Dendritic cell treated with granulocyte-macrophage colony-stimulating factor and Interleukin-4, amounts not matched to agents 40 ng/mL and 50 ng/mL, for 4 days (primary cell): ENCODE measurements around the gene MAP3K5.
A peak's percentile ranks its signal among the peaks of the same experiment; 100 is the strongest.

Source experiments
- H3K27ac Mint-ChIP-seq: one replicate; pipeline ENCODE4 v1.8.0; 2022; ENCODE audit warnings: mild to moderate bottlenecking, mixed read lengths
- H3K27me3 Mint-ChIP-seq: one replicate; pipeline ENCODE4 v1.8.0; 2022; ENCODE audit warnings: mild to moderate bottlenecking, mixed read lengths
- H3K36me3 Mint-ChIP-seq: one replicate; pipeline ENCODE4 v1.8.0; 2022; ENCODE audit warnings: low read depth, mixed read lengths
- H3K4me1 Mint-ChIP-seq: one replicate; pipeline ENCODE4 v1.8.0; 2022; ENCODE audit warnings: low read depth, mixed read lengths
- H3K4me3 Mint-ChIP-seq: one replicate; pipeline ENCODE4 v1.8.0; 2022; ENCODE audit warnings: mild to moderate bottlenecking, moderate library complexity, mixed read lengths
- H3K9me3 Mint-ChIP-seq: one replicate; pipeline ENCODE4 v1.8.0; 2022; ENCODE audit warnings: mixed read lengths
- intact Hi-C: fragments of 100-400 bp; cut with micrococcal nuclease; formaldehyde crosslinking; loops from one replicate; pipeline ENCODE4 v1.15.0; 2022

Gene MAP3K5

GRCh38 chr6:136787726-136788068 lies 4.6 kb downstream of the MAP3K5 start:
- Mint-ChIP-seq H3K9me3 (no peaks in the 10 kb centered on the region), H3K36me3 (peaks cover 54% of the 10 kb centered on the region), H3K27me3 (no peaks in the 10 kb centered on the region), H3K4me1 (peaks cover 67% of the 10 kb centered on the region), H3K27ac (peak overlapping the region; percentile 50), H3K4me3 (no peak overlapping the region)
- intact Hi-C loops, result loop anchor here (5.0 kb wide), 2 partner anchors 35 to 70 kb away; no protein-coding TSS in a partner anchor

- Mint-ChIP-seq H3K27ac (peak overlapping the region; percentile 30), H3K36me3 (peaks cover 45% of the 10 kb centered on the region), H3K4me1 (peaks cover 74% of the 10 kb centered on the region), H3K27me3 (no peaks in the 10 kb centered on the region), H3K9me3 (no peaks in the 10 kb centered on the region), H3K4me3 (no peak overlapping the region)
- intact Hi-C loops, result loop anchor here (5.0 kb wide), 2 partner anchors 34 to 69 kb away; no protein-coding TSS in a partner anchor
These were observed 5.6 kb downstream of the MAP3K5 start for GRCh38 chr6:136786658-136787057.

GRCh38 chr6:136784910-136785746 lies 7.1 kb downstream of the MAP3K5 start:
- peaks cover 38% of the 10 kb centered on the region for H3K36me3 Mint-ChIP-seq
- intact Hi-C loops, result loop anchor here (5.0 kb wide), 2 partner anchors 33 to 68 kb away; no protein-coding TSS in a partner anchor
- peaks cover 74% of the 10 kb centered on the region for H3K4me1 Mint-ChIP-seq
- H3K9me3 Mint-ChIP-seq, result no peaks in the 10 kb centered on the region
- H3K27me3 Mint-ChIP-seq, result no peaks in the 10 kb centered on the region
- peak overlapping the region; percentile 85 for H3K27ac Mint-ChIP-seq
- H3K4me3 Mint-ChIP-seq, result peak overlapping the region; percentile 85

- intact Hi-C loops, result no loop called here
- H3K36me3 Mint-ChIP-seq, result peaks cover 38% of the 10 kb centered on the region
- peak overlapping the region; percentile 85 for H3K27ac Mint-ChIP-seq
- peak overlapping the region; percentile 85 for H3K4me3 Mint-ChIP-seq
- no peaks in the 10 kb centered on the region for H3K9me3 Mint-ChIP-seq
- H3K4me1 Mint-ChIP-seq, result peaks cover 66% of the 10 kb centered on the region
- no peaks in the 10 kb centered on the region for H3K27me3 Mint-ChIP-seq
These were observed 8.0 kb downstream of the MAP3K5 start for GRCh38 chr6:136784271-136784664.

- Mint-ChIP-seq H3K4me1 (peaks cover 61% of the 10 kb centered on the region), H3K9me3 (no peaks in the 10 kb centered on the region), H3K4me3 (peak overlapping the region; percentile 85), H3K27me3 (no peaks in the 10 kb centered on the region), H3K36me3 (peaks cover 35% of the 10 kb centered on the region), H3K27ac (peak overlapping the region; percentile 85)
- intact Hi-C loops, result no loop called here
These were observed 8.6 kb downstream of the MAP3K5 start for GRCh38 chr6:136783495-136784270.

GRCh38 chr6:136783021-136783420 lies 9.3 kb downstream of the MAP3K5 start:
- Mint-ChIP-seq H3K27me3 (no peaks in the 10 kb centered on the region), H3K4me1 (peaks cover 55% of the 10 kb centered on the region), H3K9me3 (no peaks in the 10 kb centered on the region), H3K27ac (peak overlapping the region; percentile 85), H3K36me3 (peaks cover 29% of the 10 kb centered on the region), H3K4me3 (no peak overlapping the region)
- intact Hi-C loops, result no loop called here

GRCh38 chr6:136782021-136782770 lies 10.1 kb downstream of the MAP3K5 start:
- Mint-ChIP-seq H3K27me3 (no peaks in the 10 kb centered on the region), H3K4me1 (peaks cover 47% of the 10 kb centered on the region), H3K9me3 (no peaks in the 10 kb centered on the region), H3K27ac (peak overlapping the region; percentile 85), H3K4me3 (no peak overlapping the region), H3K36me3 (peaks cover 27% of the 10 kb centered on the region)
- intact Hi-C loops, result no loop called here

GRCh38 chr6:136780972-136781371 lies 11.3 kb downstream of the MAP3K5 start:
- Mint-ChIP-seq H3K4me3 (no peak overlapping the region), H3K27ac (no peak overlapping the region), H3K9me3 (no peaks in the 10 kb centered on the region), H3K36me3 (peaks cover 27% of the 10 kb centered on the region), H3K4me1 (peaks cover 41% of the 10 kb centered on the region), H3K27me3 (no peaks in the 10 kb centered on the region)
- intact Hi-C loops, result no loop called here

- Mint-ChIP-seq H3K4me3 (no peak overlapping the region), H3K27me3 (no peaks in the 10 kb centered on the region), H3K9me3 (no peaks in the 10 kb centered on the region), H3K4me1 (peaks cover 37% of the 10 kb centered on the region), H3K27ac (no peak overlapping the region), H3K36me3 (peaks cover 15% of the 10 kb centered on the region)
- intact Hi-C loops, result no loop called here
These were observed 12.6 kb downstream of the MAP3K5 start for GRCh38 chr6:136779682-136780081.

- Mint-ChIP-seq H3K27me3 (no peaks in the 10 kb centered on the region), H3K4me1 (peaks cover 37% of the 10 kb centered on the region), H3K36me3 (peaks cover 12% of the 10 kb centered on the region), H3K27ac (no peak overlapping the region), H3K4me3 (no peak overlapping the region), H3K9me3 (no peaks in the 10 kb centered on the region)
- intact Hi-C loops, result no loop called here
These were observed 14.6 kb downstream of the MAP3K5 start for GRCh38 chr6:136777651-136778050.

- no peak overlapping the region for H3K27ac Mint-ChIP-seq
- no peak overlapping the region for H3K4me3 Mint-ChIP-seq
- peaks cover 48% of the 10 kb centered on the region for H3K4me1 Mint-ChIP-seq
- no peaks in the 10 kb centered on the region for H3K27me3 Mint-ChIP-seq
- H3K9me3 Mint-ChIP-seq, result no peaks in the 10 kb centered on the region
- peaks cover 12% of the 10 kb centered on the region for H3K36me3 Mint-ChIP-seq
- intact Hi-C loops, result no loop called here
These were observed 16.7 kb downstream of the MAP3K5 start for GRCh38 chr6:136775548-136775947.

- H3K36me3 Mint-ChIP-seq, result peaks cover 12% of the 10 kb centered on the region
- peaks cover 48% of the 10 kb centered on the region for H3K4me1 Mint-ChIP-seq
- intact Hi-C loops, result no loop called here
- no peaks in the 10 kb centered on the region for H3K27me3 Mint-ChIP-seq
- no peaks in the 10 kb centered on the region for H3K9me3 Mint-ChIP-seq
- no peak overlapping the region for H3K4me3 Mint-ChIP-seq
- H3K27ac Mint-ChIP-seq, result peak overlapping the region; percentile 21
These were observed 17.2 kb downstream of the MAP3K5 start for GRCh38 chr6:136775081-136775480.

- no peaks in the 10 kb centered on the region for H3K27me3 Mint-ChIP-seq
- intact Hi-C loops, result no loop called here
- no peaks in the 10 kb centered on the region for H3K9me3 Mint-ChIP-seq
- no peak overlapping the region for H3K4me3 Mint-ChIP-seq
- peaks cover 51% of the 10 kb centered on the region for H3K4me1 Mint-ChIP-seq
- peaks cover 12% of the 10 kb centered on the region for H3K36me3 Mint-ChIP-seq
- peak overlapping the region; percentile 21 for H3K27ac Mint-ChIP-seq
These were observed 17.8 kb downstream of the MAP3K5 start for GRCh38 chr6:136774228-136775041.
